A673 (cell line): ENCODE measurements around the gene ZNF428. TPM values are rescaled to one million over a fixed set of nuclear protein-coding genes. Genes with fewer than 3 reads are reported as not detected.

Experiments
- BruUV-seq: library from RNA; stranded (reverse); fragments of 400-500 nt; replicated peaks from 2 replicates; lab custom pipeline; 2021; lab: Mats Ljungman, UMichigan
- CTCF ChIA-PET: fragments of 300-600 bp; sonication (Branson Sonifier 250); formaldehyde crosslinking; loops from one replicate; lab custom pipeline; 2022; ENCODE audit warnings: antibody characterized with exemption; lab: Charles Lee
- POLR2A ChIA-PET: fragments of 300-600 bp; sonication (Branson Sonifier 250); formaldehyde crosslinking; loops from one replicate; lab custom pipeline; 2022; ENCODE audit warnings: antibody characterized with exemption; ENCODE audit not compliant: low non-redundant PET; lab: Charles Lee
- DNase-seq: peaks from one replicate; pipeline ENCODE4 v3.0.0-alpha.2; 2015; ENCODE audit warnings: low spot score
- H3K27ac ChIP-seq: fragments of 200-600 bp; sonication (generic); 2 replicates; pipeline ENCODE4 v1.5.1; 2016; ENCODE audit warnings: mixed run types, low read depth, mild to moderate bottlenecking, mixed read lengths, antibody characterized with exemption, low read length; ENCODE audit not compliant: poor library complexity, severe bottlenecking
- H3K27me3 ChIP-seq: fragments of 200-600 bp; sonication (generic); replicated peaks from 2 replicates; pipeline ENCODE4 v1.6.1; 2017; ENCODE audit warnings: mixed run types, low read depth, mild to moderate bottlenecking, mixed read lengths, antibody characterized with exemption, low read length; ENCODE audit not compliant: insufficient read depth, poor library complexity
- H3K36me3 ChIP-seq: fragments of 200-600 bp; sonication (generic); 2 replicates; pipeline ENCODE4 v1.6.1; 2016; ENCODE audit warnings: mixed run types, mild to moderate bottlenecking, mixed read lengths, antibody characterized with exemption, low read length; ENCODE audit not compliant: insufficient read depth, poor library complexity, severe bottlenecking
- H3K4me1 ChIP-seq: fragments of 200-600 bp; sonication (generic); 2 replicates; pipeline ENCODE4 v1.6.1; 2017; ENCODE audit warnings: mixed run types, mild to moderate bottlenecking, mixed read lengths, antibody characterized with exemption, low read length; ENCODE audit not compliant: insufficient read depth, poor library complexity, severe bottlenecking
- H3K4me3 ChIP-seq: fragments of 200-600 bp; sonication (generic); 2 replicates; pipeline ENCODE4 v1.5.1; 2016; ENCODE audit warnings: low read depth, mixed run types, mild to moderate bottlenecking, mixed read lengths, low read length; ENCODE audit not compliant: poor library complexity, severe bottlenecking
- H3K9me3 ChIP-seq: fragments of 200-600 bp; sonication (generic); 2 replicates; pipeline ENCODE4 v1.6.1; 2016; ENCODE audit warnings: mixed run types, low read depth, mild to moderate bottlenecking, mixed read lengths, antibody characterized with exemption, low read length; ENCODE audit not compliant: poor library complexity, severe bottlenecking
- CTCF ChIP-seq: fragments of 300-800, 200-600 bp; sonication (generic); conservative IDR thresholded peaks from 2 replicates; pipeline ENCODE4 v1.5.1; 2017; ENCODE audit warnings: low read depth, mild to moderate bottlenecking, antibody characterized with exemption, low read length, moderate library complexity, mixed read lengths
- EZH2 ChIP-seq: fragments of 200-600 bp; sonication (generic); IDR thresholded peaks from 2 replicates; pipeline ENCODE4 v1.6.1; 2017; ENCODE audit warnings: borderline replicate concordance, low read depth, mild to moderate bottlenecking, mixed read lengths, antibody characterized with exemption, low read length; ENCODE audit not compliant: poor library complexity, severe bottlenecking
- intact Hi-C: fragments of 100-400 bp; cut with micrococcal nuclease; formaldehyde crosslinking; loops from one replicate; pipeline ENCODE4 v1.10.0; 2022; ENCODE audit not compliant: unreplicated experiment
- total RNA-seq: library from RNA; stranded (reverse); gene quantifications from 2 replicates; pipeline ENCODE4 v1.2.3, GENCODE V29; 2021

The ZNF428 gene
- total RNA-seq, 1 experiment from 2014 or later, result 65.7 TPM

- CTCF ChIA-PET, result no interaction called here
- no peak overlapping the region for H3K4me3 ChIP-seq
- no peak for TF ChIP-seq EZH2
- TF ChIP-seq CTCF, result no peak
- peaks cover 30% of the 10 kb centered on the region for H3K36me3 ChIP-seq
- H3K27ac ChIP-seq, result no peak overlapping the region
- no peaks in the 10 kb centered on the region for H3K9me3 ChIP-seq
- intact Hi-C loops, result no loop called here
- no peak for DNase-seq
- no TSS peak for BruUV-seq
- POLR2A ChIA-PET, result no interaction called here
- no peaks in the 10 kb centered on the region for H3K27me3 ChIP-seq
- no peaks in the 10 kb centered on the region for H3K4me1 ChIP-seq
Measured at GRCh38 chr19:43648633-43649032, 29.2 kb upstream of the ZNF428 start.

GRCh38 chr19:43644181-43644580 lies 24.8 kb upstream of the ZNF428 start:
- CTCF ChIA-PET, result interaction anchor here (0.6 kb wide), 1 partner anchor 123 kb away, joined by 3 read pairs; no protein-coding TSS in a partner anchor
- peaks cover 12% of the 10 kb centered on the region for H3K36me3 ChIP-seq
- TF ChIP-seq CTCF (no peak), EZH2 (no peak)
- H3K9me3 ChIP-seq, result no peaks in the 10 kb centered on the region
- intact Hi-C loops, result no loop called here
- no peak overlapping the region for H3K4me3 ChIP-seq
- H3K27ac ChIP-seq, result no peak overlapping the region
- no peak for DNase-seq
- peaks cover under 1% of the 10 kb centered on the region for H3K4me1 ChIP-seq
- H3K27me3 ChIP-seq, result no peaks in the 10 kb centered on the region
- BruUV-seq, result no TSS peak
- POLR2A ChIA-PET, result no interaction called here

GRCh38 chr19:43643326-43643725 lies 23.9 kb upstream of the ZNF428 start:
- CTCF ChIA-PET, result no interaction called here
- no peak overlapping the region for H3K27ac ChIP-seq

More at GRCh38 chr19:43643326-43643725, 23.9 kb upstream of the ZNF428 start:
- Histone ChIP-seq H3K9me3 (no peaks in the 10 kb centered on the region), H3K4me3 (no peak overlapping the region), H3K27me3 (no peaks in the 10 kb centered on the region), H3K4me1 (peaks cover 9% of the 10 kb centered on the region), H3K36me3 (peaks cover 4% of the 10 kb centered on the region)
- POLR2A ChIA-PET, result interaction anchor here (0.6 kb wide), 1 partner anchor 138 kb away, joined by 3 read pairs; no protein-coding TSS in a partner anchor
- no peak for DNase-seq
- TF ChIP-seq CTCF (no peak), EZH2 (no peak)
- BruUV-seq, result no TSS peak
- intact Hi-C loops, result no loop called here
